Esophagus muscularis mucosa (tissue), 4 donors: Measurements from ENCODE around the gene MRPL21.

Experiments used
- CTCF ChIP-seq, 3 experiments: fragments of 200-600 bp in 2 of 3; fragments of 450-650 bp in 1 of 3; sonication (generic) in 2 of 3; IDR thresholded peaks; one replicate each; pipeline ENCODE4 v1.5.1; 2017 to 2019; ENCODE audit warnings: antibody characterized with exemption in 3 of 3, mild to moderate bottlenecking in 2 of 3, moderate library complexity in 1 of 3
- EP300 ChIP-seq: sonication (generic); formaldehyde crosslinking; IDR thresholded peaks from one replicate; pipeline ENCODE4 v1.6.1; 2017; ENCODE audit warnings: antibody characterized with exemption
- POLR2A ChIP-seq: fragments of 450-650 bp; IDR thresholded peaks from one replicate; pipeline ENCODE4 v1.6.1; 2017; ENCODE audit warnings: antibody characterized with exemption, moderate library complexity, mild to moderate bottlenecking, low read depth
- POLR2AphosphoS5 ChIP-seq, 2 donors: sonication (generic); formaldehyde crosslinking; IDR thresholded peaks; one replicate each; pipeline ENCODE4 v1.6.1; 2017; ENCODE audit warnings: antibody characterized with exemption in 2 of 2

- no peak for TF ChIP-seq CTCF (IDR thresholded peaks at IDR 0.05)
- no peak for TF ChIP-seq POLR2A
- TF ChIP-seq POLR2AphosphoS5 (IDR thresholded peaks at IDR 0.05), result no peak
- no peak for TF ChIP-seq EP300
These were observed 49.2 kb downstream of the MRPL21 start for GRCh38 chr11:68854273-68854958.
